Activated CD4-positive, alpha-beta T cell treated with anti-CD3 and anti-CD28 coated beads, Interleukin-2, amount 10 ng/mL, durations not matched to agents 24 days and 14 days (primary cell): Measurements from ENCODE around the gene PARP1. TPM values are rescaled to one million over a fixed set of nuclear protein-coding genes. Genes with fewer than 3 reads are reported as not detected.

Experiments
- DNase-seq: peaks from one replicate; pipeline ENCODE4 v3.0.0; 2022
- H3K27ac Mint-ChIP-seq: one replicate; pipeline ENCODE4 v1.8.0; 2022; ENCODE audit warnings: mild to moderate bottlenecking, mixed read lengths
- H3K27me3 Mint-ChIP-seq: one replicate; pipeline ENCODE4 v1.8.0; 2022; ENCODE audit warnings: mixed read lengths
- H3K36me3 Mint-ChIP-seq: one replicate; pipeline ENCODE4 v1.8.0; 2022; ENCODE audit warnings: low read depth, mild to moderate bottlenecking, mixed read lengths
- H3K4me1 Mint-ChIP-seq: one replicate; pipeline ENCODE4 v1.8.0; 2021; ENCODE audit warnings: mixed read lengths
- H3K4me3 Mint-ChIP-seq: one replicate; pipeline ENCODE4 v1.8.0; 2022; ENCODE audit warnings: mild to moderate bottlenecking, moderate library complexity, mixed read lengths
- H3K9me3 Mint-ChIP-seq: one replicate; pipeline ENCODE4 v1.8.0; 2021; ENCODE audit warnings: mixed read lengths
- intact Hi-C: fragments of 100-400 bp; cut with micrococcal nuclease; formaldehyde crosslinking; loops from one replicate; pipeline ENCODE4 v1.15.1; 2023
- total RNA-seq: library from RNA; stranded (reverse); gene quantifications from 2 replicates; pipeline ENCODE4 v1.2.3, GENCODE V29; 2022

PARP1 gene
- total RNA-seq, 1 donor from 2014 or later, result 215 TPM

GRCh38 chr1:226406401-226406881, 1.5 kb downstream of the PARP1 start:
- no peaks in the 10 kb centered on the region for H3K9me3 Mint-ChIP-seq
- peaks cover 39% of the 10 kb centered on the region for H3K4me1 Mint-ChIP-seq

DNA sequence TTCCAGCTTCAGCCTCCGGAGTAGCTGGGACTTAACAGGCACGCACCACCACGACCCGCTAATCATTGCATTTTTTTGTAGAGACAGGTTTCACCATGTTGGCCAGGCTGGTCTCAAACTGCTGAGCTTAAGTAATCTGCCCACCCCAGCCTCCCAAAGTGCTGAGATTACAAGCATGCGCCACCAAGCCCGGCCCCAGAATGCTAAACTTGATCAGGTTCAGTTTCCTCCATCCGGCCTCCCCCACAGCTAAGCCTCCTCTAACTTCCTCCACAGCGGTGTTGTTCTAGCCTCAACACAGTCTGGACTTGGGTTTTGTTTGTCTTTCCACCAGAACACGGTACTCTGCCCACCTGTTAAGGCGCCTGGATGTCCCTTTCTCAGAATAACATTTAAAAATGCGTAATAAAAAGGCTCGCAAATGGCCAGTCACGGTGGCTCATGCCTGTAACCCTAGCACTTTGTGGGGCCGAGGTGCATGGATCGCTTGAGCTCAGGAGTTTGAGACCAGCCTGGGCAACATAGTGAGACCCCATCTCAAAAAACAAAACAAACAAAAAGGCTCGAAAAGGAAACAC, 2.4 kb downstream of the PARP1 start:
- H3K4me3 Mint-ChIP-seq, result peak overlapping the region; percentile 100
- peak overlapping the region; percentile 21 for H3K27ac Mint-ChIP-seq
- H3K4me1 Mint-ChIP-seq, result peaks cover 43% of the 10 kb centered on the region
- intact Hi-C loops, result loop anchor here (5.0 to 10.0 kb wide), 8 partner anchors 98 to 1679 kb away; partner anchors contain the start of genes ACBD3, ARF1, COQ8A and ITPKB
- no peaks in the 10 kb centered on the region for H3K9me3 Mint-ChIP-seq
- peaks cover 28% of the 10 kb centered on the region for H3K36me3 Mint-ChIP-seq
- no peaks in the 10 kb centered on the region for H3K27me3 Mint-ChIP-seq
- peak; percentile 68 for DNase-seq

More at GRCh38 chr1:226406401-226406881, 1.5 kb downstream of the PARP1 start:
- DNase-seq, result peak; percentile 69
- intact Hi-C loops, result loop anchor here (2.0 to 10.0 kb wide), 10 partner anchors 16 to 1678 kb away; partner anchors contain the start of genes ACBD3, ARF1, COQ8A and H3-3A
- H3K4me3 Mint-ChIP-seq, result peak overlapping the region; percentile 100
- H3K27ac Mint-ChIP-seq, result peak overlapping the region; percentile 98
- peaks cover 19% of the 10 kb centered on the region for H3K36me3 Mint-ChIP-seq
- H3K27me3 Mint-ChIP-seq, result peaks cover 2% of the 10 kb centered on the region

DNA sequence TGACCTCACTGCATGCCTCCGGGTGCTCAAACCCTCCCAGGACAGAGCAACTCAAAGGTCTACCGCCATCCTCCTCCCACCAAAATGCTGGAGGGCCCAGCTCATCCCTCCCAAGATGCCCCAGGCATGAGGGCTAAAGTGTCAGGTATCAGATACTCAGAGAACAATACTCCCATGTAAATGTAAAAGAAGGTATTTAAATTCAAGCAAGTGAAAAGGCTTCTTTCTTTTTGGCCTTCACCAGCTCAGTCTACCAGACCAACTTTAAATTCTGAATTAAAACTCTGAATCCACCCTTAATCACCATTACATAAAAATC, 3.0 kb downstream of the PARP1 start:
- no peaks in the 10 kb centered on the region for H3K27me3 Mint-ChIP-seq
- H3K4me3 Mint-ChIP-seq, result peak overlapping the region; percentile 100
- intact Hi-C loops, result loop anchor here (5.0 to 10.0 kb wide), 8 partner anchors 98 to 1680 kb away; partner anchors contain the start of genes ACBD3, ARF1, COQ8A and ITPKB
- no peak for DNase-seq
- H3K9me3 Mint-ChIP-seq, result no peaks in the 10 kb centered on the region
- peak overlapping the region; percentile 23 for H3K27ac Mint-ChIP-seq
- H3K4me1 Mint-ChIP-seq, result peaks cover 43% of the 10 kb centered on the region
- peaks cover 34% of the 10 kb centered on the region for H3K36me3 Mint-ChIP-seq

DNA sequence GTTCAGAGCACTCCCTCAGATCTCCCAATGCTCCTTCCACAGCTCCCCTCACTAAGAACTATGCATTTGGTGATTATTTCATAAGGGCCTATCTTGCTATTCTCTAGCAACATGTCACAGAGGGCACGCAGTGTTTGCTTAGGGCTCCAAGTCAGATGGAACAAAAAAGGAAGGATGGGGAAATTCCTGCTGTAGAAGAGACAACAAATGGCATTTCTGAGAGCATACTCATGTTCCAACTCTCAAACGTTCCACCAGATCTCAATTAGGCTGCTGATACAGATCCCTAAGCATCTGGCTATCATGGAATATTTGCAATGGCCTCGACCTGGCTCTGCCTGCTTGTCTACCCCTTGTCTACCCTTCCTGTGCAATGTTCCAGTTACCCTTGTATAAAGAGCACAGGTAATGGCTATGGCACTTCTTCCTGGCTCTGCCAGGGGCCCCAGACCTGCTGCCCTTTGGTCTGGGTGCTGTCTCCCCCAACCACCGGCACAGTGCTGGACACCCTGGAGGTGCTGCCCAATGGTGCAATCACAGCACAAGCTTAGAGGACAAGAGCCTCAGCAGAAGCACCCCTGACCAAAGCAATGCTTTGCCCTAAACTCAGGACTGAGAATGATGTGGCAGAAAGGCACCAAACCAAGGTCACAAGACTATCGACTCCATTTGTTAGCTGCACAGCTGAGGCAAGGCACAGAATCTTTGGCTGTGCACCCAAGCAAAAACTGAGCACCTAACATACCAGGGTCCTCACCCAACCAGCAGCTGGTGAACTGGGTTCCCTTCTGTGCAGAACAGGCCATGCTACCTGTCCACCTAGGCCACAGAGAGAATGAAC, 3.6 kb downstream of the PARP1 start:
- Mint-ChIP-seq H3K4me3 (no peak overlapping the region), H3K36me3 (peaks cover 40% of the 10 kb centered on the region), H3K27me3 (no peaks in the 10 kb centered on the region), H3K27ac (peak overlapping the region; percentile 9), H3K4me1 (peaks cover 45% of the 10 kb centered on the region), H3K9me3 (no peaks in the 10 kb centered on the region)
- DNase-seq, result no peak
- intact Hi-C loops, result loop anchor here (10.0 kb wide), 2 partner anchors 331 to 1681 kb away; partner anchors contain the start of genes ARF1 and ITPKB

DNA sequence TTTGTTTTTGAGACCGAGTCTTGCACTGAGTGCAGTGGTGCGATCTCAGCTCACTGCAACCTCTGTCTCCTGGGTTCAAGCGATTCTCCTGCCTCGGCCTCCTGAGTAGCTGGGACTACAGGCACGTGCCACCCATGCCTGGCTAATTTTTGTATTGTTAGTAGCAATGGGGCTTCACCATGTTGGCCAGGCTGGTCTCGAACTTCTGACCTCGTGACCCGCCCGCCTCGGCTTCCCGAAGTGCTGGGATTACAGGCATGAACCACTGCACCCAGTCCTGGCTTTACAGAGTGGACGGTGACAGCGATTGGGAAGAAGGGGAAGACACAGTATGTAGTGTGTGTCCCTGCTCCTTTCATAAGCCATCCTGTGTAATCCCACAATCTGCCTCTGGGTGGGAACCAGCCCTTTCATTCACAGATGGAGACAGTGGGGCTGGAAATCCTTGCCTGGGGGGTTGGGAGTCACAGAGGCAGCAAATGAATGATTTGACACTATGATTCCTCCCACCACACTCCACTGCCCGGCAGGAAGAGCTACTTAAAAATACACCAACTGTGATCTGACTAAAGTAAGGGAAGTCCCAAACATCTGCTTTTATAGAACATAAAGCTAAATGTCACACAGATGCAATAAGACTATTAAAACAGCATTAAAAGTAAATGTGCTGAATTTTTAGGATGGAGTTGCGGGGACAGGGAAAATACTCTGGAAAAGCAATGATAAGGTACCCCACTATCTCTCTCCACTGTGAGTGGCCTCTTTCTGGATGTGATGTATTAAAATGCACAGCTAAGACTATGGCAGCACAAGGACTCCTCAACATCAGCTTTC, 4.5 kb downstream of the PARP1 start:
- no peak for DNase-seq
- Mint-ChIP-seq H3K4me3 (peak overlapping the region; percentile 27), H3K27ac (peak overlapping the region; percentile 65), H3K4me1 (peaks cover 46% of the 10 kb centered on the region), H3K9me3 (no peaks in the 10 kb centered on the region), H3K27me3 (no peaks in the 10 kb centered on the region), H3K36me3 (peaks cover 45% of the 10 kb centered on the region)
- intact Hi-C loops, result loop anchor here (10.0 kb wide), 2 partner anchors 331 to 1681 kb away; partner anchors contain the start of genes ARF1 and ITPKB

DNA sequence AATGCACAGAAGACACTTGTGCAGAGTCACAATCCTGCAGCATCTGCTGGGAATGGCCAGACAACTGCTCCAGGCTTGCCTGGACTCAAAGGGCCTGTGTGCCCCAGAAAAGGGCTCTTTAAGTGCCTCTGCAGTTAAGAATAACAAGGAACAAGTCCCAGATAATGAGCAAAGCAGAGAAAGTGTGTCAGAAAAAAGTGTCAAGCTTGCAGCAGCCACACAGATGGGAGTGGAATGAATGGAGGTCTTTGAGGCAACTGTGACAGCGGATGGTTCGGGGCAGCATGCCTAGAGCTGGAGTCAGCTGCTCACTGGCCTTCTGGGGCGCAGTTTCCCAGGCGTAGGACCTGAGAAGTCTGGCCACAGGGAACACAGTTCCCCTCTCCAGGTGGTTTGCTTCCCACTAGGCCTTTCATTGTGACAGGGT, 5.1 kb downstream of the PARP1 start:
- Mint-ChIP-seq H3K4me1 (peaks cover 48% of the 10 kb centered on the region), H3K27ac (no peak overlapping the region), H3K36me3 (peaks cover 51% of the 10 kb centered on the region), H3K9me3 (no peaks in the 10 kb centered on the region), H3K27me3 (no peaks in the 10 kb centered on the region), H3K4me3 (no peak overlapping the region)
- intact Hi-C loops, result loop anchor here (10.0 kb wide), 2 partner anchors 332 to 1682 kb away; partner anchors contain the start of genes ARF1 and ITPKB
- no peak for DNase-seq

- Mint-ChIP-seq H3K27me3 (no peaks in the 10 kb centered on the region), H3K4me3 (no peak overlapping the region), H3K4me1 (peaks cover 43% of the 10 kb centered on the region), H3K9me3 (no peaks in the 10 kb centered on the region), H3K27ac (no peak overlapping the region), H3K36me3 (peaks cover 55% of the 10 kb centered on the region)
- DNase-seq, result no peak
- intact Hi-C loops, result loop anchor here (10.0 kb wide), 2 partner anchors 333 to 1683 kb away; partner anchors contain the start of genes ARF1 and ITPKB
These were observed 6.3 kb downstream of the PARP1 start for GRCh38 chr1:226401355-226402303.

GRCh38 chr1:226400519-226401354, 7.2 kb downstream of the PARP1 start:
- H3K36me3 Mint-ChIP-seq, result peaks cover 55% of the 10 kb centered on the region

DNA sequence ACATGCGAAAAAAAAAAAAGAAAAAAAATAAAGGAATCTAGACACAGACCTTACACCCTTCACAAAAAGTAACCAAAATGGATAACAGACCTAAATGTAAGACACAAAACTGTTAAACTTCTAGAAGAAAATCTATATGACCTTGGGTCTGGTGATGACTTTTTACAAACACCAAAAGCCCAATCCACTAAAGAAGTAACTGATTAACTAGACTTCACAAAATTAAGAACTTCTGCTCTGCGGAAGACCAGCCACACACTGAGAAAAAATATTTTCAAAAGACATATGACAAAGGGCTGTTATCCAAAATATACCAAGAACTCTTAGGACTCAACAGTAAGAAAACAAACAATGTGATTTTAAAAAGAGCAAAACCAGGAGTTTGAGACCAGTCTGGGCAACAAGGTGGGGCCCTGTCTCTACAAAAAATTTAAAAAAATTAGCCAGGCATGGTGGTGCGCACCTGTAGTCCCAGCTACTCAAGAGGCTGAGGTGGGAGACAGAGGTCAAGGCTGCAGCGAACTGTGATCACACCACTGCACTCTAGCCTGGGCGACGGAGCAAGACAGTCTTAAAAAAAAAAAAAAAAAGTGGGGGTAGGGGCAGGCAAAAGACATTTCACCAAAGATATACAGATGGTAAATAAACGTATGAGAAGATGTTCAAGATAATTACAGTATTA, 9.8 kb downstream of the PARP1 start:
- no peaks in the 10 kb centered on the region for H3K9me3 Mint-ChIP-seq
- intact Hi-C loops, result no loop called here
- no peak for DNase-seq
- no peak overlapping the region for H3K4me3 Mint-ChIP-seq
- peaks cover 71% of the 10 kb centered on the region for H3K36me3 Mint-ChIP-seq
- H3K4me1 Mint-ChIP-seq, result peaks cover 28% of the 10 kb centered on the region
- no peaks in the 10 kb centered on the region for H3K27me3 Mint-ChIP-seq
- no peak overlapping the region for H3K27ac Mint-ChIP-seq

More at GRCh38 chr1:226400519-226401354, 7.2 kb downstream of the PARP1 start:
- H3K9me3 Mint-ChIP-seq, result no peaks in the 10 kb centered on the region
- H3K4me1 Mint-ChIP-seq, result peaks cover 37% of the 10 kb centered on the region
- no peak overlapping the region for H3K4me3 Mint-ChIP-seq
- intact Hi-C loops, result loop anchor here (10.0 kb wide), 2 partner anchors 334 to 1684 kb away; partner anchors contain the start of genes ARF1 and ITPKB
- H3K27me3 Mint-ChIP-seq, result no peaks in the 10 kb centered on the region
- no peak for DNase-seq
- H3K27ac Mint-ChIP-seq, result no peak overlapping the region

- no peak overlapping the region for H3K4me3 Mint-ChIP-seq
- H3K27ac Mint-ChIP-seq, result peak overlapping the region; percentile 39
- H3K4me1 Mint-ChIP-seq, result peaks cover 28% of the 10 kb centered on the region
- no peaks in the 10 kb centered on the region for H3K27me3 Mint-ChIP-seq
- peaks cover 69% of the 10 kb centered on the region for H3K36me3 Mint-ChIP-seq
- no peak for DNase-seq
- H3K9me3 Mint-ChIP-seq, result no peaks in the 10 kb centered on the region
- intact Hi-C loops, result no loop called here
These were observed 10.6 kb downstream of the PARP1 start for GRCh38 chr1:226397011-226397926.
